ENCODE results near the gene KIZ.

The KIZ gene

GRCh38 chr20:21225215-21225947, 99.5 kb downstream of the KIZ start:
- Histone ChIP-seq H3K36me3 (ENCODE audit: insufficient read depth, low read length) (0 out of 2 replicates have a peak, but pooled peaks cover 4% of the 10 kb centered on the region), H3K27ac (no peak overlapping the region), H3K4me3 (no peak overlapping the region), H3K9me3 (ENCODE audit: low read depth, low read length) (no peaks in the 10 kb centered on the region), H3K9ac (ENCODE audit: insufficient read length) (no peak overlapping the region)
- no peak for DNase-seq (ENCODE audit: low read depth, low spot score)
- TF ChIP-seq POLR2AphosphoS5 (IDR thresholded peaks at IDR 0.05; ENCODE audit: borderline replicate concordance, low read depth, low read length) = no peak
- TF ChIP-seq EZH2 (IDR thresholded peaks at IDR 0.05) = no peak
- no peak for TF ChIP-seq FOXP2 (optimal IDR thresholded peaks at IDR 0.05; ENCODE audit: control extremely low read depth, extremely low read length, insufficient read depth)

GRCh38 chr20:21228511-21228910, 102.6 kb downstream of the KIZ start:
- H3K27ac ChIP-seq = no peak overlapping the region

GRCh38 chr20:21229163-21229562, 103.3 kb downstream of the KIZ start:
- no peak for DNase-seq (ENCODE audit: low read depth, low spot score)
- TF ChIP-seq POLR2AphosphoS5 (IDR thresholded peaks at IDR 0.05; ENCODE audit: borderline replicate concordance, low read depth, low read length) = no peak
- no peak for TF ChIP-seq FOXP2 (optimal IDR thresholded peaks at IDR 0.05; ENCODE audit: control extremely low read depth, extremely low read length, insufficient read depth)
- TF ChIP-seq EZH2 (IDR thresholded peaks at IDR 0.05) = no peak

More at GRCh38 chr20:21228511-21228910, 102.6 kb downstream of the KIZ start:
- TF ChIP-seq FOXP2 (optimal IDR thresholded peaks at IDR 0.05; ENCODE audit: control extremely low read depth, extremely low read length, insufficient read depth) = no peak
- TF ChIP-seq POLR2AphosphoS5 (IDR thresholded peaks at IDR 0.05; ENCODE audit: borderline replicate concordance, low read depth, low read length) = no peak
- no peak overlapping the region for H3K9ac ChIP-seq (ENCODE audit: insufficient read length)
- H3K36me3 ChIP-seq (ENCODE audit: insufficient read depth, low read length) = 0 out of 2 replicates have a peak, but pooled peaks cover 4% of the 10 kb centered on the region
- DNase-seq (ENCODE audit: low read depth, low spot score) = no peak
- H3K9me3 ChIP-seq (ENCODE audit: low read depth, low read length) = no peaks in the 10 kb centered on the region
- H3K4me3 ChIP-seq = no peak overlapping the region

GRCh38 chr20:21230220-21230619, 104.3 kb downstream of the KIZ start:
- Histone ChIP-seq H3K4me3 (no peak overlapping the region), H3K27ac (no peak overlapping the region), H3K9ac (ENCODE audit: insufficient read length) (no peak overlapping the region), H3K9me3 (ENCODE audit: low read depth, low read length) (no peaks in the 10 kb centered on the region), H3K36me3 (ENCODE audit: insufficient read depth, low read length) (0 out of 2 replicates have a peak, but pooled peaks cover 4% of the 10 kb centered on the region)
- DNase-seq (ENCODE audit: low read depth, low spot score) = no peak
- no peak for TF ChIP-seq EZH2 (IDR thresholded peaks at IDR 0.05)
- TF ChIP-seq FOXP2 (optimal IDR thresholded peaks at IDR 0.05; ENCODE audit: control extremely low read depth, extremely low read length, insufficient read depth) = no peak
- no peak for TF ChIP-seq POLR2AphosphoS5 (IDR thresholded peaks at IDR 0.05; ENCODE audit: borderline replicate concordance, low read depth, low read length)

More at GRCh38 chr20:21229163-21229562, 103.3 kb downstream of the KIZ start:
- Histone ChIP-seq H3K9ac (ENCODE audit: insufficient read length) (no peak overlapping the region), H3K27ac (no peak overlapping the region), H3K9me3 (ENCODE audit: low read depth, low read length) (no peaks in the 10 kb centered on the region), H3K4me3 (no peak overlapping the region), H3K36me3 (ENCODE audit: insufficient read depth, low read length) (0 out of 2 replicates have a peak, but pooled peaks cover 4% of the 10 kb centered on the region)

GRCh38 chr20:21230686-21231085, 104.8 kb downstream of the KIZ start:
- TF ChIP-seq FOXP2 (optimal IDR thresholded peaks at IDR 0.05; ENCODE audit: control extremely low read depth, extremely low read length, insufficient read depth) = no peak
- no peak for TF ChIP-seq POLR2AphosphoS5 (IDR thresholded peaks at IDR 0.05; ENCODE audit: borderline replicate concordance, low read depth, low read length)
- TF ChIP-seq EZH2 (IDR thresholded peaks at IDR 0.05) = no peak
- H3K27ac ChIP-seq = no peak overlapping the region

GRCh38 chr20:21232546-21233280, 106.8 kb downstream of the KIZ start:
- Histone ChIP-seq H3K27ac (no peak overlapping the region), H3K4me3 (no peak overlapping the region), H3K9me3 (ENCODE audit: low read depth, low read length) (no peaks in the 10 kb centered on the region), H3K9ac (ENCODE audit: insufficient read length) (no peak overlapping the region), H3K36me3 (ENCODE audit: insufficient read depth, low read length) (0 out of 2 replicates have a peak, but pooled peaks cover 4% of the 10 kb centered on the region)
- DNase-seq (ENCODE audit: low read depth, low spot score) = no peak
- no peak for TF ChIP-seq POLR2AphosphoS5 (IDR thresholded peaks at IDR 0.05; ENCODE audit: borderline replicate concordance, low read depth, low read length)
- TF ChIP-seq EZH2 (IDR thresholded peaks at IDR 0.05) = no peak
- TF ChIP-seq FOXP2 (optimal IDR thresholded peaks at IDR 0.05; ENCODE audit: control extremely low read depth, extremely low read length, insufficient read depth) = no peak

More at GRCh38 chr20:21230686-21231085, 104.8 kb downstream of the KIZ start:
- no peaks in the 10 kb centered on the region for H3K9me3 ChIP-seq (ENCODE audit: low read depth, low read length)
- no peak for DNase-seq (ENCODE audit: low read depth, low spot score)
- H3K36me3 ChIP-seq (ENCODE audit: insufficient read depth, low read length) = 0 out of 2 replicates have a peak, but pooled peaks cover 4% of the 10 kb centered on the region
- H3K4me3 ChIP-seq = no peak overlapping the region
- no peak overlapping the region for H3K9ac ChIP-seq (ENCODE audit: insufficient read length)

- no peak for DNase-seq (ENCODE audit: low read depth, low spot score)
- peak overlapping the region; percentile 24 for H3K9ac ChIP-seq (ENCODE audit: insufficient read length)
- H3K4me3 ChIP-seq = no peak overlapping the region
- no peak for TF ChIP-seq FOXP2 (optimal IDR thresholded peaks at IDR 0.05; ENCODE audit: control extremely low read depth, extremely low read length, insufficient read depth)
- TF ChIP-seq EZH2 (IDR thresholded peaks at IDR 0.05) = no peak
- TF ChIP-seq POLR2AphosphoS5 (IDR thresholded peaks at IDR 0.05; ENCODE audit: borderline replicate concordance, low read depth, low read length) = no peak
- 0 out of 2 replicates have a peak, but pooled peaks cover 4% of the 10 kb centered on the region for H3K36me3 ChIP-seq (ENCODE audit: insufficient read depth, low read length)
- H3K9me3 ChIP-seq (ENCODE audit: low read depth, low read length) = no peaks in the 10 kb centered on the region
- H3K27ac ChIP-seq = peak overlapping the region; percentile 88
Observed at GRCh38 chr20:21234324-21234723, 108.4 kb downstream of the KIZ start.

- H3K9ac ChIP-seq (ENCODE audit: insufficient read length) = no peak overlapping the region
- H3K9me3 ChIP-seq (ENCODE audit: low read depth, low read length) = no peaks in the 10 kb centered on the region
- TF ChIP-seq FOXP2 (optimal IDR thresholded peaks at IDR 0.05; ENCODE audit: control extremely low read depth, extremely low read length, insufficient read depth) (no peak), POLR2AphosphoS5 (IDR thresholded peaks at IDR 0.05; ENCODE audit: borderline replicate concordance, low read depth, low read length) (no peak), EZH2 (IDR thresholded peaks at IDR 0.05) (no peak)
- DNase-seq (ENCODE audit: low read depth, low spot score) = no peak
- H3K36me3 ChIP-seq (ENCODE audit: insufficient read depth, low read length) = 0 out of 2 replicates have a peak, but pooled peaks cover 4% of the 10 kb centered on the region
- H3K27ac ChIP-seq = peak overlapping the region; percentile 88
- peak overlapping the region; percentile 66 for H3K4me3 ChIP-seq
Observed at GRCh38 chr20:21234806-21235483, 109.1 kb downstream of the KIZ start.

Data from SK-N-MC (cell line).